Activated naive CD4-positive, alpha-beta T cell treated with Interleukin-2 at 50 U/mL for 16 hours (primary cell): Measurements from ENCODE around the gene IL22.
A peak's percentile ranks its signal among the peaks of the same experiment; 100 is the strongest.

ENCODE experiments used
- DNase-seq: peaks from one replicate; pipeline ENCODE4 v3.0.0-alpha.2; 2020

Gene IL22

GRCh38 chr12:68263366-68263765 is 10.0 kb upstream of the IL22 start:
- DNase-seq: no peak

DNA sequence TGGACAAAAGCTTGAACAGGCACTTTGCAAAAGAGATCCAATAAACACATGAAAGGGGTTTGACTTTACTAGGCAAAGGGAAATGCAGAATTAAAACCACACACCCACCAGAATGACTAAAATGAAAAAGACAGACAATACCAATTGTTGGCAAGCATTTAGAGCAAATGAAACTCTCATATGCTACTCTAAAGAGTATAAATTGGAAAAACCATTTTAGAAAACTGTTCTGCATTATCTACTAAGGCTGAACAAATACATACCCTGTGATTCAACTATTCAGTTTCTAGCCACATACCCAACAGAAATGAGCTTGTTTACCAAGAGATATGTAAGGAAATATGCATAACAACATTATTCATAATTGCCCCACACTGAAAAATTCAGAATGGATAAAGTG is 8.5 kb upstream of the IL22 start:
- no peak for DNase-seq

DNA sequence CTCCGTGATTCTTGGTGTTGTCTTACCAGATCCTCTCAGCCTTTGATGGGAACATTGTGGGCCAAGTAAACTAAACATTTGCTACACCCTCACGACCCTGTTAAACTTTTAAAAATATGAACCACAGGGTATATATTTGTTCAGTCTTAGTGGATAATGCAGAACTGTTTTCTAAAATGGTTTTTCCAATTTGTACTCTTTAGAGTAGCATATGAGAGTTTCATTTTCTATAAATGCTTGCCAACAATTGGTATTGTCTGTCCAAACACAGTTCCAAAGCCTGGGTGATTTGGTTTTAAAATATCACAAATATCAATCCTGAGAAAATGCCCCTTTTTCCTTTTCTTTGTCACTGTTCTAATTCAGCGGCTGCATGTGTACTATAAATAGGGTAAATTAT is 6.7 kb upstream of the IL22 start:
- DNase-seq: no peak

DNA sequence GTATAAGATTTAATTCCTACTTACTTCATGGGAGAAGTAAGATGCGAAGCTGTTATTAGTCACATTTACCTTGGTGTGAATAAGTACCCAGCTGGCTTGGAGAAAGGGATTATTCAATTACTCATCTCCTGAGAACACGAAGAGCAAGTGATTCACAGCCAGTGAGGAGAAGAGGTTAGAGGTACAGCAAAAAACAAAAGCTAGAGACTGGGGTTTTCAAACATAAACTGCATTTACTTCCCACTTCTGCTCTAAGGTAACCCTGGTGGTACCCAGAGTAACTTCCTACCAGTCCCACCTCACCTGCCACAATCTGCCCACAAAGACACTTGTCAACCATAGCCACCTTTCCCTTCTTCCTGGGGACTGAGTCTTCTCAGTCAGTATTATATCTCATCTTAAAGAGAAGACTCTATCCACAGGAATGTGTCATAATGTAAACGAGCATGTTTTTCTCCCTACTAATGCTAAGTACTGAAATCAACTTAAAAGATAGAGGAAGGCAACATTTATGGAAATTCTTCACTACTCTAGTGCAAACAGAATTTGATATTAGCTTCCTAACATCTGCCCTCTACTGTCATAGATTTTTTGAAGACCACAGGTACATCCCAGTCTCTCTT is 6.0 kb upstream of the IL22 start:
- peak; percentile 37 for DNase-seq

- DNase-seq: no peak
These were observed 1.3 kb downstream of the IL22 start for GRCh38 chr12:68252077-68252476.

GRCh38 chr12:68250454-68250853 is 3.0 kb downstream of the IL22 start:
- no peak for DNase-seq

DNA sequence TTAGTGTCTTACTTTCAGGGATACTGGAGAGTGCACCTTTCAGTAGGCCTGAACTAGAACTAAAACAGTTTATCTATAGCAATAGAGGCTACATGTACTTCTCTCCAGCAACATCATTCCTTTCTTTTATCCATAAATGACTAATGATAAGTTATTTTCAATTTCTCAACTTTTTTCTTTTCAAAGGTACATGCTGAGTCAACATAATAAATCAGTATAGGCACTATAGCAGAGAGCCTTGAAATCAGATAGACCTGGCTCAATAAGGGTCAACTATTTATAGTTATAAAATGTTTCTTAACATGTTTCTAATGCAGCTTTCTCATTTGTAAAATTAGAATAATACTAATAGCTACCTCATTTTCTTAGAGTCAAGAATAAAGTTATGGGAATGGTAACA is 5.6 kb downstream of the IL22 start:
- no peak for DNase-seq

- no peak for DNase-seq
These were observed 7.1 kb downstream of the IL22 start for GRCh38 chr12:68246350-68246749.

GRCh38 chr12:68245180-68246021 is 8.0 kb downstream of the IL22 start:
- DNase-seq: no peak

GRCh38 chr12:68242777-68243176 is 10.6 kb downstream of the IL22 start:
- DNase-seq: no peak

DNA sequence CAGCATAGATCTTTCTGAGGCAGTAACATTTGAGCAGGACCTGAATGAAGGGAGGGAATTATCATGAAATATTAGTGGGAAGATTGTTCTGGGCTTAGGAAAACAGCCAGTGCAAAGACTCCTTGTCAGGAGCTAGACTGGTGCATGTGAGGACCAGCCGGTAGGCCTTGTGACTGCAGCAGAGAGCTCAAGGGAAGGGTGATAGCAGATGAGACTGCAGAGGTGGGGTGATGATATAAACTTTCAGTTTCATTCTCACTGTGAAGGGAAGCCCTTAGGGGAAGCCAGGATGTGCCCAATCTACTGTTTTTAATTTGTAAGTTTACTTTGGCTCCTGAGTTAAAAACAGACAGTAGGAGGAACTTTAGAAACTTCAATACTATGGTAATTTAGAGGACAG is 12.4 kb downstream of the IL22 start:
- DNase-seq: peak; percentile 54

GRCh38 chr12:68240079-68240478 is 13.3 kb downstream of the IL22 start:
- DNase-seq: no peak

DNA sequence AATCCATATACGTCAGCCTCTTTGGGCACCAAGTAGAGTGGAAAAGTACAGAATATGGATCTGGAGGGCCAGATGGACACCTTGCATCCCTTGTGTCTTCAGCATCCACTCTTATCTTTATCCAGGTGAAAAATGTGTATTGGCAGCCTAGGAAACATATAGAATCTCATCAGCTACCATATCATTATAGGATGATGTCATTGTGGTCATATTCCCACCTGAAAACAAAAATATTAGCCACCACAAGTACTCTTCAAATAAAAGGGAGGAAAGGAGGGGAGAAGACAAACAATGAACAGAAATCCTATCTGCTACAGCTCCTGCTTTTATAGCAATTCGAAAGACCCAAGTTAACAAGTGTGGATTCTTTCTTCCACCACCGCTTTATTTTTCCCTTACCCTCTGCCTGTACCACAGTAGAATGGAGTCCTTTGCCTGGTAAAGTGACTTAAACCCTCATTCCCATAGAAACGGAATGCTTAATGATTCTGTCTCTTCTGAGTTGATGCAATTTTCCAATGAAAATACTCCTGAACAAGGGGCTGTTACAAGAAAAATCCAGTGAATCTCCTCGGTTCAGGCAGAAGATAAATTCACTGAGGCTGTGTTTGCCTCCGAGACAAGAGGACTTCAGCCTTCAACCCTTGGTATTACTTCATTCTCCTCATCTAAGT is 14.0 kb downstream of the IL22 start:
- DNase-seq: no peak

GRCh38 chr12:68237619-68238018 is 15.8 kb downstream of the IL22 start:
- DNase-seq: no peak

- DNase-seq: no peak
These were observed 16.3 kb downstream of the IL22 start for GRCh38 chr12:68237078-68237477.

DNA sequence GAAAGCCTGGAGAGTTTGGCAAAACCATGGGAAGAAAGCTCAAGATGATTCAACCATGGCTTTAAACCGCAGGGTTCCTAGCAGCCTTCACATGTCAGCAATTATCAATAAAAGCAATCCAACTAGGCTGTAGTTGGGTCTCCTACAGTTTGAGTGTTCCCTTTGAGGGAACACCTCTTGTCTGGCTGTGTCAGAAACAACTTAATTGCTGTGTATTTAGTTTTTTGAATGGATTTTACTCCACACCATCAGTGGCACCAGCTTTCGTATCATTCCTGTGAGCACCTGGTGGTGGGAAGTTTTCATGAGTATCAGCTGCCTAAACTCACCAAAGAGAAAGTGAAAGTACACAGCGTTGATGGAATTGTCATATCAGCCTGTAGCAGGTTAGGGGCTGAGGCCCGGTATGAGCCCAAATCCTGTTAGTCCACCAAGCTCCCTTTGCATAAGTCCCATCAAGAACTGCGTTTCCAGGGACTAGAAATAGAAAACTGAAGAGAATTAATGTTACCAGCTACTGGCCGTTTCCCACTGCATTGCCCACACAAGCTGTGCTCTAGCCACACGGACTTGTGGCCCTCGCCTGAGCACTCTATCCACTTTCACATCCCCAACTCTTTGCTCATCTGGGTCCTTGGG is 16.9 kb downstream of the IL22 start:
- DNase-seq: peak; percentile 28

DNA sequence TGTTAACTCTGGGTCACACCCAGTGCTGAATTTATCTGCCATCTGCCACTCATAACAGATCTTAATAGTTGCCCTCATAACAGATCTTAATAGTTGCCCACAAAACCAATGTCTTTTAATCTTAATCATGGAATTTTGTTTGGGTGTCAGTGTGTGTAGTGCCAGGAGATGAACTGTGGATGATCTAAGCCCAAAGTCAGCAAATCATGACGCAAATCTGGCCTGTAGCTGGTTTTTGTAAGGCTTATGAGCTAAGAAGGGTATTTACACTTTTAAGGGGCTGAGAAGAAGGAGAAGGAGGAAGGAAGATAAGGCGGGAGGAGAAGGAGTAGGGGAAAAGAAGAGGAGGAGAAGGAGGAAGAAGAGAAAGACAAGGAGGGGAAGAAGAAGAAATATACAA is 17.8 kb downstream of the IL22 start:
- DNase-seq: no peak

- no peak for DNase-seq
These were observed 19.3 kb downstream of the IL22 start for GRCh38 chr12:68234140-68234539.

- no peak for DNase-seq
These were observed 19.9 kb downstream of the IL22 start for GRCh38 chr12:68233498-68233897.

- no peak for DNase-seq
These were observed 21.7 kb downstream of the IL22 start for GRCh38 chr12:68231691-68232090.

GRCh38 chr12:68231229-68231628 is 22.2 kb downstream of the IL22 start:
- DNase-seq: no peak

DNA sequence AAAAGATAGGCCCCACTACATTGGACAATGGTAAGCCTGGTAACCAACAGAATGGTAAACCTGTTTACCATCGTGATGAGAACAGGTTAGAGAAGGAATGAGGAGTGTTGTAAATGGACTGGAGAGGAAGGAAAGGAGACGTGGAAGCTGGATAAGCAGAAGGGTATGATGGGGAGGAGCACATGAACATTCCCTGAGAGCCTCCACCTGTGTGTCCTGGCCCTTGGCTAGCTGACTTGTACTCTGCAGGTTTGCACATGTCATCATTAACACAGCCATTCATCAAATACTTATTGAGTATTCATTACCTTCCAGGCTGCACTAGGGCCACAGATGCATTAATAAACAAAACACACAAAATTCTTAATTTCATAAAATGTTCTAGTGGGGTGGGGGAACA is 23.4 kb downstream of the IL22 start:
- DNase-seq: no peak

GRCh38 chr12:68227356-68227755 is 26.0 kb downstream of the IL22 start:
- DNase-seq: no peak
